ENCODE results near the gene WDR3.

Gene WDR3

DNA sequence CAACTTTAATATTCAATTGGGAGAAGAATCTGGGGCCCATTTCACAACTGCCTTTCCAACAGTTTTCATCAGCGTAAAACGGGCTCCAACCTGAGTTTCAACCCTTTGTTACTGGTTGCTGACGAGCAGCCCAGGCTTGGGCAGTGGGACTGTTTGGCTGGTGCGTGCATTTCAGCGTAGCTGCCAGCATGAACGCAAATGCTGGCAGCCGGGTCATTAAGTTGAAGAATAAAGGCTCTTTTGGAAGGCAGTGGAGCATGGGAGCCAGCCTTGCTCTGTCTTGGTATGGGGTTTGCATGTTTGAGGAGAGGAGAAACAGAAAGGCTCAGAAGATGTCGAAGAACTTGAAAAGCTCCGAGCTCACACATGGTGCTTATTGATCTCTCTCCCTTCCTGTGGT lies 40.7 kb downstream of the WDR3 start:
- DNase-seq (ENCODE audit: low read depth, low spot score), result no peak
- Histone ChIP-seq H3K4me3 (ENCODE audit: insufficient read length, low read depth) (no peak overlapping the region), H3K9me3 (ENCODE audit: insufficient read depth, low read length) (no peaks in the 10 kb centered on the region), H3K4me1 (ENCODE audit: insufficient read depth, insufficient read length) (no peaks in the 10 kb centered on the region), H3K9ac (ENCODE audit: insufficient read length, low read depth) (no peak overlapping the region), H3K36me3 (ENCODE audit: insufficient read depth, insufficient read length, low read length) (peaks cover 4% of the 10 kb centered on the region), H3K27me3 (ENCODE audit: insufficient read depth, insufficient read length) (no peaks in the 10 kb centered on the region)
- TF ChIP-seq ZNF274 (IDR thresholded peaks at IDR 0.05; ENCODE audit: low read depth, low read length) (no peak), YY1 (IDR thresholded peaks at IDR 0.05; ENCODE audit: insufficient read depth, insufficient read length) (no peak), SUZ12 (IDR thresholded peaks at IDR 0.05; ENCODE audit: extremely low read depth, insufficient read depth, insufficient read length) (no peak)

DNA sequence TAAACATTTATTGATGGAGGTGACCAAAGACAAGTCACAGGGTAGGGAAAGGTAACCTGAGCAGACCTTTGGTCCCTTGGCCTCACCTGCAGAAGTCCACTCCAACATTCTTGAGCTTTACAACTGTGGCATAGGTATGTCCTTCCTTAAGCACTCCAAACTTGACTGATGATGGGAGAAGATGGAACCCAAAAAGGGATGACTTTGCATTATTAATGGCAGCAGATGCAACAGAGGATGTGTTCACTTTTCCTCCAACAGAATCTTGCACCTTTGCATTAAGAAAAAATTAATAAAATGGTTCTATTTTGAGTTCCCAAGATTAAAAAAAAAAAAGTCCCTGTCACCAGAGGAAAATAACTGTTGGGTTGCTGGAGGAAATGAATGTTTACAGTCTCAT lies 42.2 kb downstream of the WDR3 start:
- Histone ChIP-seq H3K9ac (ENCODE audit: insufficient read length, low read depth) (no peak overlapping the region), H3K36me3 (ENCODE audit: insufficient read depth, insufficient read length, low read length) (no peaks in the 10 kb centered on the region), H3K4me1 (ENCODE audit: insufficient read depth, insufficient read length) (no peaks in the 10 kb centered on the region), H3K27me3 (ENCODE audit: insufficient read depth, insufficient read length) (no peaks in the 10 kb centered on the region), H3K9me3 (ENCODE audit: insufficient read depth, low read length) (no peaks in the 10 kb centered on the region), H3K4me3 (ENCODE audit: insufficient read length, low read depth) (no peak overlapping the region)
- no peak for TF ChIP-seq SUZ12 (IDR thresholded peaks at IDR 0.05; ENCODE audit: extremely low read depth, insufficient read depth, insufficient read length)
- TF ChIP-seq YY1 (IDR thresholded peaks at IDR 0.05; ENCODE audit: insufficient read depth, insufficient read length), result no peak
- TF ChIP-seq ZNF274 (IDR thresholded peaks at IDR 0.05; ENCODE audit: low read depth, low read length), result no peak
- DNase-seq (ENCODE audit: low read depth, low spot score), result no peak

DNA sequence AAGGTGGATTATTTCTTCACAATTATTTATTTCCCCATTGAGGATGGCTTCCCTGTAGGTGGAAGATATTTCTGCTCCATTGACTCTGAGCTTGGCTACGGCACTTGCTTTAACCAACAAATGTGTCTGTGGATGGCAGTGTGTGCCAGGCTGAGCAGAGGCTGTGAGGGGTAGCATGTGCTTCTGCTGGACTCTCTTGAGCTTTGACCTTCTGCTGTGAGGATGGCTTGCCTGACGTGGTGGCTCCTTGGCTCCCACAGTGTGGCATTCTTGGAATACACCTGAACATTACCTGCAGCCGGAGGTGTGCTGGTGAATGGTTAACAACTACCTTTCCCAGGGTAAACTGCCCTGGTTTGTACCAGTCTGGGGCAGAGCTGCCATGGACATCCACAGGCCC lies 46.8 kb downstream of the WDR3 start:
- no peak for TF ChIP-seq ZNF274 (IDR thresholded peaks at IDR 0.05; ENCODE audit: low read depth, low read length)
- no peak for TF ChIP-seq SUZ12 (IDR thresholded peaks at IDR 0.05; ENCODE audit: extremely low read depth, insufficient read depth, insufficient read length)
- no peak for TF ChIP-seq YY1 (IDR thresholded peaks at IDR 0.05; ENCODE audit: insufficient read depth, insufficient read length)
- Histone ChIP-seq H3K9me3 (ENCODE audit: insufficient read depth, low read length) (no peaks in the 10 kb centered on the region), H3K9ac (ENCODE audit: insufficient read length, low read depth) (no peak overlapping the region), H3K27me3 (ENCODE audit: insufficient read depth, insufficient read length) (no peaks in the 10 kb centered on the region), H3K36me3 (ENCODE audit: insufficient read depth, insufficient read length, low read length) (no peaks in the 10 kb centered on the region), H3K4me1 (ENCODE audit: insufficient read depth, insufficient read length) (no peaks in the 10 kb centered on the region), H3K4me3 (ENCODE audit: insufficient read length, low read depth) (no peak overlapping the region)
- DNase-seq (ENCODE audit: low read depth, low spot score), result no peak

DNA sequence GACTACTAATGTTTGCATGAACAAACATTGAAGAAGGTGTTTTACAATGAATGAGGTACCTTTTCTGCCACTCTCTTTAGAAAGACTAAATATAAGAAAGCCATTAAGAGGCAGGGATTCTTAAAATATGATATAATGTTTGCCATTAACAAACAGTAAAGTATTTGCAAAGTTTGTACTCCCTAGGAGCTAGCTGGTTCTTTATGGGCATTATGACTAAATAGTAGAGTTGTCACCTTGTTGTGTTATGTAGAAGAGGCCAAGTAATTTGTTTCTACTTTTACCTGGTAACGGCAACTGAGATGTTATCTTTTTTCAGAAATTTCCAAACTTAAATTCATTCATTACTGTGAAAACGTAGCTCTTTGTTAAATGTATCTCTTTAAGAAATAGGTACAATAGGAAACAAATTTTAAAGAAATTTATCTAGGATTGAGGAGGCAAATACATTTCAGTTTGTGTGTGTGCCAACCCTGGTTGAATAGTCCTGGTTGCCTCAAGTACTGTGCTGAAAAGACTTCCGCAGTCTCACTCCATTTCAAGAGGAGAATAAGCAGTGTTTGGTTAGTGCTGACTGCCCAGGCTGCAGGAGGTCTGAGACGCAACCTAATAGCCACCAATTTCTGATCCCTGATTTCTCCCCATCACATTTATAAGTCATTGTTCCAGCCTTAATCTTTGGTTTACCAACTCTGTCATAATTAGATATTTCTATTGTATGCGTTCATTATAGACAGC lies 52.1 kb downstream of the WDR3 start:
- no peak for TF ChIP-seq SUZ12 (IDR thresholded peaks at IDR 0.05; ENCODE audit: extremely low read depth, insufficient read depth, insufficient read length)
- TF ChIP-seq ZNF274 (IDR thresholded peaks at IDR 0.05; ENCODE audit: low read depth, low read length), result no peak
- no peak for TF ChIP-seq YY1 (IDR thresholded peaks at IDR 0.05; ENCODE audit: insufficient read depth, insufficient read length)
- Histone ChIP-seq H3K4me3 (ENCODE audit: insufficient read length, low read depth) (no peak overlapping the region), H3K27me3 (ENCODE audit: insufficient read depth, insufficient read length) (no peaks in the 10 kb centered on the region), H3K9ac (ENCODE audit: insufficient read length, low read depth) (no peak overlapping the region), H3K4me1 (ENCODE audit: insufficient read depth, insufficient read length) (no peaks in the 10 kb centered on the region), H3K36me3 (ENCODE audit: insufficient read depth, insufficient read length, low read length) (no peaks in the 10 kb centered on the region), H3K9me3 (ENCODE audit: insufficient read depth, low read length) (no peaks in the 10 kb centered on the region)
- DNase-seq (ENCODE audit: low read depth, low spot score), result no peak

DNA sequence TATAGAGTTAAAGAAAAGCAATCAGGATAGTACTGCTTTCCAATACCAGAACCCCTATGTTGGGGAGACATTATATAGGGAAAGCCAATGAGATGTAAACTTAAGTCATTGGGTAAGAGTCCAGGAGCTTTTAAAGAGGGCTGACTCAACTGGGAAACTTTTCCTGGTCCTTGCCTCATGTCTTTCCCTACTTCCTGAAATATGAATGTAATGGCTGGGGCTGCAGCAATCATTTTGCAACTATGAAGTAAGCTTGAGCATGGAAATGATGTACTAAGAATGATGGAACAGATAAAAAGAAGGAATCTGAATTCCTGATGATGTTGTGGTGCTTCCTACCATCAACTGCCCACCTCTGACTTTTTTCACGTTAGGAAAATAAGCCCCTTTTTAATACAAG lies 55.7 kb downstream of the WDR3 start:
- Histone ChIP-seq H3K27me3 (ENCODE audit: insufficient read depth, insufficient read length) (no peaks in the 10 kb centered on the region), H3K9me3 (ENCODE audit: insufficient read depth, low read length) (no peaks in the 10 kb centered on the region), H3K4me1 (ENCODE audit: insufficient read depth, insufficient read length) (no peaks in the 10 kb centered on the region), H3K4me3 (ENCODE audit: insufficient read length, low read depth) (no peak overlapping the region), H3K9ac (ENCODE audit: insufficient read length, low read depth) (no peak overlapping the region), H3K36me3 (ENCODE audit: insufficient read depth, insufficient read length, low read length) (no peaks in the 10 kb centered on the region)
- DNase-seq (ENCODE audit: low read depth, low spot score), result no peak
- TF ChIP-seq SUZ12 (IDR thresholded peaks at IDR 0.05; ENCODE audit: extremely low read depth, insufficient read depth, insufficient read length) (no peak), ZNF274 (IDR thresholded peaks at IDR 0.05; ENCODE audit: low read depth, low read length) (no peak), YY1 (IDR thresholded peaks at IDR 0.05; ENCODE audit: insufficient read depth, insufficient read length) (no peak)

DNA sequence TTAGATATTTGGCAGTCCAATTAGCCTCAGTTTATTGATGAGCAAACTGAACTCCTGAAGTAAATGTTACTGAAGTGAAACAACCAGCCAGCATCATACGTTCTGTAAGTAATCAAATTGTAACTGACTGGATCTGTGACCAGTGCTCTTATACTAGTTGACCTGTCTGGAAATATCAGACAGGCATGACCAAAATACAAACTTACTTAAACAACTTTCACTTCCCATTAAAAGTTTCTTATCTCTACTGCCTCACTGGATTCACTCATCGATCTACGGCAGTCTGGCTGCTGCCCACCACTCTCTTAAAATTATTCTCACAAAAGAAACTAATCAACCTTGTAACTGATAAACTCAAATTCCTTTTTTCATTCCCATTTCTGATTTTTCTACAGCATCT lies 56.4 kb downstream of the WDR3 start:
- H3K4me1 ChIP-seq (ENCODE audit: insufficient read depth, insufficient read length), result no peaks in the 10 kb centered on the region

DNA sequence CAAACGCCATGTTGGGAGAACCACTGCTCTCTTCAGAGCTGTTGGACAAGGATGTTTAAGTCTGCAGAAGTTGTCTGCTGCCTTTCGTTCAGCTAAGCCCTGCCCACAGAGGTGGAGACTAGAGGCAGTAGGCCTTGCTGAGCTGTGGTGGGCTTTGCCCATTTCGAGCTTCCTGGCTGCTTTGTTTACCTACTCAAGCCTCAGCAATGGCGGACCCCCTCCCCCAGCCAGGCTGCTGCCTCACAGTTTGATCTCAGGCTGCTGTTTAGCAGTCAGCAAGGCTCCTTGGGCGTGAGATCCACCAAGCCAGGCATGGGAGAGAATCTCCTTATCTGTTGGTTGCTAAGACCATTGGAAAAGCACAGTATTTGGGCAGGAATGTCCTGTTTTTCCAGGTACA lies 74.8 kb downstream of the WDR3 start:
- no peaks in the 10 kb centered on the region for H3K36me3 ChIP-seq (ENCODE audit: insufficient read depth, insufficient read length, low read length)
- H3K4me3 ChIP-seq (ENCODE audit: insufficient read length, low read depth), result no peak overlapping the region
- TF ChIP-seq YY1 (IDR thresholded peaks at IDR 0.05; ENCODE audit: insufficient read depth, insufficient read length) (no peak), SUZ12 (IDR thresholded peaks at IDR 0.05; ENCODE audit: extremely low read depth, insufficient read depth, insufficient read length) (no peak), ZNF274 (IDR thresholded peaks at IDR 0.05; ENCODE audit: low read depth, low read length) (no peak)
- no peak overlapping the region for H3K9ac ChIP-seq (ENCODE audit: insufficient read length, low read depth)
- no peaks in the 10 kb centered on the region for H3K9me3 ChIP-seq (ENCODE audit: insufficient read depth, low read length)
- H3K27me3 ChIP-seq (ENCODE audit: insufficient read depth, insufficient read length), result no peaks in the 10 kb centered on the region
- DNase-seq (ENCODE audit: low read depth, low spot score), result no peak
- H3K4me1 ChIP-seq (ENCODE audit: insufficient read depth, insufficient read length), result no peaks in the 10 kb centered on the region

More for the DNA sequence above, 56.4 kb downstream of the WDR3 start:
- DNase-seq (ENCODE audit: low read depth, low spot score), result no peak
- no peak overlapping the region for H3K4me3 ChIP-seq (ENCODE audit: insufficient read length, low read depth)
- no peaks in the 10 kb centered on the region for H3K27me3 ChIP-seq (ENCODE audit: insufficient read depth, insufficient read length)
- no peak overlapping the region for H3K9ac ChIP-seq (ENCODE audit: insufficient read length, low read depth)
- H3K9me3 ChIP-seq (ENCODE audit: insufficient read depth, low read length), result no peaks in the 10 kb centered on the region
- no peaks in the 10 kb centered on the region for H3K36me3 ChIP-seq (ENCODE audit: insufficient read depth, insufficient read length, low read length)
- TF ChIP-seq SUZ12 (IDR thresholded peaks at IDR 0.05; ENCODE audit: extremely low read depth, insufficient read depth, insufficient read length) (no peak), YY1 (IDR thresholded peaks at IDR 0.05; ENCODE audit: insufficient read depth, insufficient read length) (no peak), ZNF274 (IDR thresholded peaks at IDR 0.05; ENCODE audit: low read depth, low read length) (no peak)
